AG08395 (cell line): Measurements from ENCODE around the gene KANSL1.
"Not testable (repeated sequence)": the region's sequence is repeated elsewhere in the genome, so short reads cannot be mapped to it uniquely, and the experiment has no call there.

Source experiments
- DNase-seq: peaks from one replicate; pipeline ENCODE4 v3.0.0; 2012; ENCODE audit warnings: mixed read lengths, low spot score

Gene KANSL1, protein sequence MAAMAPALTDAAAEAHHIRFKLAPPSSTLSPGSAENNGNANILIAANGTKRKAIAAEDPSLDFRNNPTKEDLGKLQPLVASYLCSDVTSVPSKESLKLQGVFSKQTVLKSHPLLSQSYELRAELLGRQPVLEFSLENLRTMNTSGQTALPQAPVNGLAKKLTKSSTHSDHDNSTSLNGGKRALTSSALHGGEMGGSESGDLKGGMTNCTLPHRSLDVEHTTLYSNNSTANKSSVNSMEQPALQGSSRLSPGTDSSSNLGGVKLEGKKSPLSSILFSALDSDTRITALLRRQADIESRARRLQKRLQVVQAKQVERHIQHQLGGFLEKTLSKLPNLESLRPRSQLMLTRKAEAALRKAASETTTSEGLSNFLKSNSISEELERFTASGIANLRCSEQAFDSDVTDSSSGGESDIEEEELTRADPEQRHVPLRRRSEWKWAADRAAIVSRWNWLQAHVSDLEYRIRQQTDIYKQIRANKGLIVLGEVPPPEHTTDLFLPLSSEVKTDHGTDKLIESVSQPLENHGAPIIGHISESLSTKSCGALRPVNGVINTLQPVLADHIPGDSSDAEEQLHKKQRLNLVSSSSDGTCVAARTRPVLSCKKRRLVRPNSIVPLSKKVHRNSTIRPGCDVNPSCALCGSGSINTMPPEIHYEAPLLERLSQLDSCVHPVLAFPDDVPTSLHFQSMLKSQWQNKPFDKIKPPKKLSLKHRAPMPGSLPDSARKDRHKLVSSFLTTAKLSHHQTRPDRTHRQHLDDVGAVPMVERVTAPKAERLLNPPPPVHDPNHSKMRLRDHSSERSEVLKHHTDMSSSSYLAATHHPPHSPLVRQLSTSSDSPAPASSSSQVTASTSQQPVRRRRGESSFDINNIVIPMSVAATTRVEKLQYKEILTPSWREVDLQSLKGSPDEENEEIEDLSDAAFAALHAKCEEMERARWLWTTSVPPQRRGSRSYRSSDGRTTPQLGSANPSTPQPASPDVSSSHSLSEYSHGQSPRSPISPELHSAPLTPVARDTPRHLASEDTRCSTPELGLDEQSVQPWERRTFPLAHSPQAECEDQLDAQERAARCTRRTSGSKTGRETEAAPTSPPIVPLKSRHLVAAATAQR (N-terminal part only)

DNA sequence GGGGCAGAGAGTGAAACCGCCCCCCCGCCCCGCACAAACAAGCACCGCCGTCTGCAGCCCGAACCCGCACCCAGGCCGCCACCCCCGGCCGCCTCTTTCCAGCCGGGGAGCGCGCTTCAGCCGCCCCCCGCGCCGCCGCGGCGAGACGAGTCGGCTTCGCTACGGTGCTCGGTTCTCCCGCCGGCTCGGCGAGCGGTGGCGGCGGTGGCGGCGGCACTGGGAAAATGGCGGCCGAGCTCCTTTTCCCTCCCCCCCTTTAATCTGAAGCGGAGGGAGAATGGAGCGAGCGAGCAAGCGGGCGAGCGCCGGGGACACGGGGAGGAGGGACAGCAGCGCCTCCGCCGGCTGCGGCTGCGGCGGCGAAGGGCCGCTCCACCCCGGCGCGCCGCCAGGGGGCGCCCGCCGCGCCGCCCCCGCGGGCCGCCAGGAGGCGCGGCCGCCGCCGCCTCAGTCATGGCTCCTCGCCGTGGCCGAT, at the start of gene KANSL1:
Gene KANSL1, minus strand, starts transcription at position 279 of the 475 bp plus-strand sequence. CDS start 21,286 bp downstream, outside the sequence.
- DNase-seq: peak; percentile 98

GRCh38 chr17:46231359-46231758, 38.1 kb upstream of the KANSL1 start:
- not testable (repeated sequence) for DNase-seq

DNA sequence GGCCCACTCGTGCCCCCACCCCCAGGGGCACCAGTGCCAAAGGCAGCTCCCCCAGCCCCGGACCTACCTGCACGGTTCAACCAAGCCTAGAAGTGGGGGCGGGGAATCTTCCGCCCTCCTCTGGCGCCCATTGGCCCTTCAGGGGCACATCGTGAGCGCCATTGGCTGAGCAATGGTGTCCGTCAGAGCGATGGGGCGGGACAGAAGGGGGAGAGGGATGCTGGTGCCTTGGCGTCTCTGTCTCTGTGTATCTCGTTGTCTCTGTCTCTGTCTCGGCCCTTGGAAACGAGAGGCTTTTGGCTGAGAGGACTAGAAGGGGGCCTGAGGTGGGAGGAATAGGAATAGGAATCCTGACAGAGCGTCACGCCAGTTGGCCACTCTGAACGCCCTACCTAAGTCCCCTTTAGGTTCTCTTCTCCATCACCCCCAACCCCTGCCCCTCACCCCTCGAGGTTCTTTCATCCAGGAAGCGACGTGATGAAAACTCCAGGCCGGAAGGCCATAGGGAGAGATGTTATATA, 32.1 kb upstream of the KANSL1 start:
- DNase-seq: peak; percentile 99

DNA sequence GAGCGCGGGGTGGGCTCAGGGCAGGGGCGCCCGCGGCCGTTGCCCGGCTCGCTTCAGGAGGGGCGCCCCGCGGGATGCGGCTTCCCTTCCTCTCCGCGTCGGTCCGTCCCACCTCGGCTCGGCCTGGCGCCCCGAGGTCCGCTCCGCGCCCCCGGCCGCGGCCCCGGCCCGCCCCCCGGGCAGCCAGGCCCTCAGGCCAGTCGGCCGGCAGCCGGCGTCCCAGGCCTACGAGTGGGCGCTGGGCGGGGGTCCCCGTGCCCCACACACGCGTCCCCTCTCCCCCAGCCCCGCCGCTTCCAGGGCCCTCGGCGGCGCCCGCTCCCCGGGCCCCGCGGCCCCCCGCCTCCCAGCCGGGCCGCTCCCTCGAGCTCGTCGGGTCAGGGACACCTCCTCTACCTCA, 31.6 kb upstream of the KANSL1 start:
- DNase-seq: not testable (repeated sequence)

GRCh38 chr17:46223041-46223440, 29.8 kb upstream of the KANSL1 start:
- not testable (repeated sequence) for DNase-seq

- no peak for DNase-seq
These were observed 23.5 kb upstream of the KANSL1 start for GRCh38 chr17:46216682-46217081.

DNA sequence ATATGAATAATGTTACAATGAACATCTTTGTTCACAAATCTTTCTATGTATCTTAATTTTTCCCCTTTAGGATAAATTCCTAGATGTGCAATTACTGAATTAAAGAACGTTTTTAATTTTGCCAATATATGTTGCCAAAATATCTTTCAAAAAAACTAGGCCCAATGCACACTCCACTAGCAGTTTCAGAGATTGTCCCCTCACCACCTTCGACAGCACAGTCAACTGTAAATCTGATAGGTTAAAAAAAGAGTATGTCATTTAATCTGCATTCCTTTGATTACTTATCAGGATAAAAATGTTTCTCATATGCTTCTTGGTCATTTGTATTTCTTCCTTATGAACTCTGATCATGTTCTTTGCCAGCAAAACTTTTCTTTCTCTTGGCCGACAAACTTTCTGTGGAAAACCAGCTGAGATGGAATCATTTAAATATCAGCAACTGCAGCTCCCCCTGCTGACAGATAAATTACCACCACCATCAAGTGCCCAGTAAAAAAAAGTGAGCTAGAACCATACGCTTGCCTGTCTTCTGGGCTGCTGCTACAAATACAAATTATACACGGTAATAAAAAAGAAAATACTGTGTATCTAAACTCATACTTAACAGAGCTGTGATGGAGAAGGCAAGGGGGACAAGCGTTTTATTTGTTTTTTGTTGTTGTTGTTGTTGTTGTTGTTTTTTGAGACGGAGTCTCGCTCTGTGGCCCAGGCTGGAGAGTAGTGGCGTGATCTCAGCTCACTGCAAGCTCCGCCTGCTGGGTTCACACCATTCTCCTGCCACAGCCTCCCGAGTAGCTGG, 19.6 kb upstream of the KANSL1 start:
- DNase-seq: peak; percentile 93

- DNase-seq: no peak
These were observed 15.8 kb upstream of the KANSL1 start for GRCh38 chr17:46208997-46209396.

- DNase-seq: no peak
These were observed 12.7 kb upstream of the KANSL1 start for GRCh38 chr17:46205975-46206374.

- no peak for DNase-seq
These were observed 9.2 kb upstream of the KANSL1 start for GRCh38 chr17:46202424-46202823.

DNA sequence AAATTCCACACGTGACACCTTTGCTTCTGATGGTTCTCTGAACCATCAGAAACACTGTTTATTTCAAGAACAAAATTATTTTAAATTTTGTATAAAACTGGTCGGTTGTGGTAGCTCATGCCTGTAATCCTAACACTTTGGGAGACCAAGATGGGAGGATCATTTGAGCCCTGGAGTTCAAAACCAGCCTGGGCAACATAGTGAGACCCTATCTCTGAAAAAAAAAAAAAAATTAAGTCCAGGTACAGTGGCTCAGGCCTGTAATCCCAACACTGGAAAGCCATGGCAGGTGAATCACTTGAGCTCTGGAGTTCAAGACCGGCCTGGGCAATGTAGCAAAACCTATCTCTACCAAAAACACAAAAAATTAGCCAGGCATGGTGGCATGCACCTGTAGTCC, 8.3 kb upstream of the KANSL1 start:
- no peak for DNase-seq

- DNase-seq: no peak
These were observed 7.0 kb upstream of the KANSL1 start for GRCh38 chr17:46200197-46200596.

GRCh38 chr17:46199379-46199778, 6.2 kb upstream of the KANSL1 start:
- peak; percentile 49 for DNase-seq

DNA sequence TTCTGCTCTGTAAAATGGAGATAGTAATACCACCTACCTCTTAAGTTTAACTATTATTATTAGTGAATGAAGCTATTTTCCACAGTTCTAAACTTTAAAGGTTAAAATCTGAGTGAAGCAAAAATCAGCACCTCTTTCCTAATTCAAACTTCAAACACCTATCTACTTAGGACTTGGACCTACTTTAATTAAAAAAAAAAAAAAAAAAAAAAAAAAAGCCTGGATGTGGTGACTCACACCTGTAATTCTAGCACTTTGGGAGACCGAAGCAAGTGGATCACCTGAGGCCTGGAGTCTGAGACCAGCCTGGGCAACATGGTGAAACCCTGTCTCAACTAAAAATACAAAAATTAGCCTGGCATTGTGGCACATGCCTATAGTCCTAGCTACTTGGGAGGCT, 5.0 kb upstream of the KANSL1 start:
- no peak for DNase-seq

DNA sequence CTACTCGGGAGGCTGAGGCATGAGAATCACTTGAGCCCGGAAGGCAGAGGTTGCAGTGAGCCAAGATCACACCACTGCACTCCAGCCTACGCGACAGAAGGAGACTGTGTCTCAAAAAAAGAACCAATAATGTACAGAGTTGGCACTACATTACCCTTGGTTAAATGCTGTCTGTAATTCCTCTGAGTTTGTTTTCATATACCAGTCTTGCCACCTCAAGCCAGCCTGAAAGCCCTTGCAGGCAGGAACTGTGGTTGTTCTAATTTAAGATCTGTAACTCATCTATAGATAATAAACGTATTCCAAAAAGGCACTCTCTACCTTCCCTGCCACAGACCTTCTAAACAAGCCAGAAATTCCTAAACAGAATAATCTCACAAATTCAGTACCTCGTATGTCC, 4.3 kb upstream of the KANSL1 start:
- DNase-seq: no peak

DNA sequence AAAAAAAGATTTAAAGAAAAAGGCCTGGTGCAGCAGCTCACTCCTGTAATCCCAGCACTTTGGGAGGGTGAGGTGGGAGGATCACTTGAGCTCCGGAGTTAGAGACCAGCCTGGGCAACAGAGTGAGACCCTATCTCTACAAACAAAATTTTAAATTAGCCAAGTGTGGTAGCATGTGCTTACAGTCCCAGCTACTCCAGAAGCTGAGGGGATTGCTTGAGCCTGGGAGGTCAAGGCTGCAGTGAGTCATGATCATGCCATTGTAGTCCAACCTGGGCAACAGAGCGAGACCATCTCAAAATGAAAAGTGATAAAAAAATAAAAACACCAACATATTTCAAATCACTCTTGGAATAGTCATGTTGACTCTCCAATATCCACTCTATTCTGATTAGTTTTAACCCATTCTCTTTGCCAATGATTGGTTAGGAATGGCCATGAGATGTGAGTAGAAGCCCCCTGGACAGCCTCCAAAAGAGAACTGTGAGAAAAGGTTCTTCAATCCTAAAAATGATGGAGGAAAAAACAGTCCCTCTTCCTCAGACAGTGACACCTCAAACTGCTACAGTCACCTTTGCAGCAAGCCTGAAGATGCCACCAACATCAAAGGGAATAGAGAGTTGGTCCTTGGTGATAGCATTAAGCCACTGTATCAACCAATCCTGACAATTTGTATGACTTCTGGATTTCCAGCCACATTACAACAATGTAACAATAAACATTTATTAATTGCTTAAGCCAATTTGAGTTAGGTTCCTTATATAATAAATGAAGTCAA, 2.9 kb upstream of the KANSL1 start:
- DNase-seq: no peak

DNA sequence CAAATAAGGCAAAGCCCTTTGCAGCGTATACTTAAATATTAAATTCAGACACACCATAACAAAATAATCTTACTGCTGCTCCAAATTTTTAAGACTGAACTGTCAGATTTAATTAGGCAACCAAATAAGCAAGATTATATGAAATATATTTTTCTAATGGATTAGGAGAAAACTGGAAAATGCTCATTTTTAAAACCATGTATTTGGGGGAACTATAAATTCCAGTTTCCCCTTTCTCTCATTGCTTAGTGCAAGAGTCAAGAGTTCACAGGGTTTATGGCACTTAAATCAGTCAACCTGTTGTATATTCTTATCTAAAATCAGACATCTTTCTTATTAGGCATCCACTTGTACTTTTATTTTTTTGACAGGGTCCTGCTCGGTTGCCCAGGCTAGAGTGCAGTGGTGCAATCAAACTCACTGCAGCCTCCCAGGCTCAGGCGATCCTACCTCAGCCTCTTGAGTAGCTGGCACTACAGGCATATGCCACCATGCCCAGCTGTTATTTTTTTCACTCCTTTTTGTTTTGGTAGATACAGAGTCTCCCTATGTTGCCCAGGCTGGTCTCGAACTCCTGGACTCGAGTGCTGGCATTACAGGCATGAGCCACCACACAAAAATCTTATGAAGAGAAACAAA, 2.1 kb upstream of the KANSL1 start:
- DNase-seq: no peak

GRCh38 chr17:46194393-46195216, 1.4 kb upstream of the KANSL1 start:
- peak; percentile 54 for DNase-seq
